HepG2 (cell line): ENCODE results near the gene PAM16. TPM values are rescaled to one million over a fixed set of nuclear protein-coding genes. Genes with fewer than 3 reads are reported as not detected.

Source experiments
- ARNTL ChIP-seq: sonication (generic); formaldehyde crosslinking; IDR thresholded peaks from 2 replicates; pipeline ENCODE4 v1.4.0; 2020; ENCODE audit warnings: mild to moderate bottlenecking, missing genetic modification reagents
- BCLAF1 ChIP-seq: fragments of 450-650 bp; IDR thresholded peaks from 2 replicates; pipeline ENCODE4 v1.6.1; 2017; ENCODE audit warnings: mild to moderate bottlenecking
- BRF2 ChIP-seq: sonication (generic); formaldehyde crosslinking; IDR thresholded peaks from 2 replicates; pipeline ENCODE4 v1.8.1; 2022; ENCODE audit warnings: mild to moderate bottlenecking, missing genetic modification reagents
- CBX1 ChIP-seq: IDR thresholded peaks from one replicate; pipeline ENCODE4 v1.6.1; 2016; ENCODE audit warnings: antibody characterized with exemption, low read depth
- MED1 ChIP-seq: sonication (generic); formaldehyde crosslinking; IDR thresholded peaks from 2 replicates; pipeline ENCODE4 v1.4.0; 2020; ENCODE audit warnings: missing genetic modification reagents
- PITX1 ChIP-seq: sonication (generic); formaldehyde crosslinking; IDR thresholded peaks from 2 replicates; pipeline ENCODE4 v1.5.1; 2020; ENCODE audit warnings: mild to moderate bottlenecking, missing genetic modification reagents
- POLR2G ChIP-seq: fragments of 200-400 bp; formaldehyde crosslinking; IDR thresholded peaks from 2 replicates; pipeline ENCODE4 v1.6.1; 2018; ENCODE audit warnings: mild to moderate bottlenecking, low read depth, low read length, moderate library complexity
- SMARCC2 ChIP-seq: fragments of 450-650 bp; IDR thresholded peaks from 2 replicates; pipeline ENCODE4 v1.6.1; 2017; ENCODE audit warnings: antibody characterized with exemption, mild to moderate bottlenecking
- TCF7 ChIP-seq: sonication (generic); IDR thresholded peaks from 2 replicates; pipeline ENCODE4 v1.6.1; 2016; ENCODE audit warnings: antibody characterized with exemption, low read depth
- ZBTB20 ChIP-seq: sonication (generic); formaldehyde crosslinking; IDR thresholded peaks from 2 replicates; pipeline ENCODE4 v1.8.1; 2023; ENCODE audit warnings: missing genetic modification reagents, low read depth, mild to moderate bottlenecking, borderline replicate concordance
- ZBTB21 ChIP-seq: sonication (generic); formaldehyde crosslinking; IDR thresholded peaks from 2 replicates; pipeline ENCODE4 v1.4.0; 2020; ENCODE audit warnings: missing genetic modification reagents
- ZBTB33 ChIP-seq: sonication (generic); formaldehyde crosslinking; IDR thresholded peaks from 2 replicates; pipeline ENCODE4 v1.4.0; 2020; ENCODE audit warnings: missing genetic modification reagents
- ZFY ChIP-seq: sonication (generic); formaldehyde crosslinking; IDR thresholded peaks from 2 replicates; pipeline ENCODE4 v1.4.0; 2020; ENCODE audit warnings: missing genetic modification reagents
- ZHX1 ChIP-seq: sonication (generic); formaldehyde crosslinking; IDR thresholded peaks from 2 replicates; pipeline ENCODE4 v1.8.1; 2022; ENCODE audit warnings: low read depth, mild to moderate bottlenecking, missing genetic modification reagents
- ZNF17 ChIP-seq: sonication (generic); formaldehyde crosslinking; IDR thresholded peaks from 2 replicates; pipeline ENCODE4 v1.5.0; 2020; ENCODE audit warnings: mild to moderate bottlenecking, missing genetic modification reagents
- ZNF207 ChIP-seq: fragments of 450-650 bp; IDR thresholded peaks from 2 replicates; pipeline ENCODE4 v1.6.1; 2016; ENCODE audit warnings: antibody characterized with exemption, borderline replicate concordance
- ZNF225 ChIP-seq: sonication (generic); formaldehyde crosslinking; IDR thresholded peaks from 2 replicates; pipeline ENCODE4 v1.4.0; 2020; ENCODE audit warnings: mild to moderate bottlenecking, missing genetic modification reagents
- ZNF34 ChIP-seq: sonication (generic); formaldehyde crosslinking; IDR thresholded peaks from 2 replicates; pipeline ENCODE4 v1.4.0; 2020; ENCODE audit warnings: mild to moderate bottlenecking, missing genetic modification reagents, borderline replicate concordance
- ZNF569 ChIP-seq: sonication (generic); formaldehyde crosslinking; IDR thresholded peaks from 2 replicates; pipeline ENCODE4 v1.5.0; 2020; ENCODE audit warnings: mild to moderate bottlenecking, missing genetic modification reagents, moderate library complexity, borderline replicate concordance
- ZNF670 ChIP-seq: sonication (generic); formaldehyde crosslinking; IDR thresholded peaks from 2 replicates; pipeline ENCODE4 v1.8.0; 2022; ENCODE audit warnings: mild to moderate bottlenecking, missing genetic modification reagents, borderline replicate concordance
- ZNF674 ChIP-seq: sonication (generic); formaldehyde crosslinking; IDR thresholded peaks from 2 replicates; pipeline ENCODE4 v1.5.0; 2020; ENCODE audit warnings: low read depth, mild to moderate bottlenecking, missing genetic modification reagents
- ZNF839 ChIP-seq: sonication (generic); formaldehyde crosslinking; IDR thresholded peaks from 2 replicates; pipeline ENCODE4 v1.4.0; 2020; ENCODE audit warnings: missing genetic modification reagents, mild to moderate bottlenecking, borderline replicate concordance
- polyA plus RNA-seq, 8 experiments: library from polyadenylated mRNA; depleted of rRNA in 3 of 8; stranded (reverse) in 7 of 8; unstranded in 1 of 8; fragments of >200 nt; fragmentation: Illumina TruSeq in 4 of 8; extraction: Trizol in 4 of 8; gene quantifications; 2 replicates each; pipeline versions ENCODE4 v1.2.1 to v1.2.3, GENCODE V29; 2011 to 2016; ENCODE audit warnings: low read depth in 4 of 8, missing spikeins in 1 of 8, mixed read lengths in 1 of 8; ENCODE audit not compliant: insufficient read depth in 1 of 8
- total RNA-seq, 5 experiments: library from RNA; depleted of rRNA; stranded (reverse); fragments of >200 nt; fragmentation: Illumina TruSeq; extraction: Trizol; gene quantifications; 2 replicates each; pipeline ENCODE4 v1.2.3, GENCODE V29; 2016; ENCODE audit warnings: low read depth in 1 of 5

Gene PAM16
- total and polyA plus RNA-seq, 2 of the 13 experiments (the other 11 are each of a cell fraction or from before 2014, with no cell fraction given), result 51.5 to 51.8 TPM

GRCh38 chr16:4315186-4316107 lies 35.7 kb downstream of the PAM16 start, which contains the start of gene GLIS2 (continued):
- TF ChIP-seq ZHX1 (CRISPR knock-in tag) (no peak), ZFY (no peak), BCLAF1 (no peak), SMARCC2 (no peak), ZNF569 (CRISPR knock-in tag) (no peak), ZNF674 (CRISPR knock-in tag) (no peak), MED1 (CRISPR knock-in tag) (no peak), ZNF839 (CRISPR knock-in tag) (no peak), ZNF670 (CRISPR knock-in tag) (no peak), PITX1 (CRISPR knock-in tag) (no peak), ZBTB33 (CRISPR knock-in tag) (no peak), ZBTB20 (no peak), CBX1 (no peak), ZNF225 (CRISPR knock-in tag) (no peak), ZNF207 (no peak), ZNF17 (CRISPR knock-in tag) (no peak), ZNF34 (CRISPR knock-in tag) (no peak), ARNTL (no peak), BRF2 (CRISPR knock-in tag) (no peak), POLR2G (no peak), TCF7 (no peak), ZBTB21 (CRISPR knock-in tag) (no peak)
